HG02610 (cell line): ENCODE results near the gene GON4L.
"Not testable (repeated sequence)": the region's sequence is repeated elsewhere in the genome, so short reads cannot be mapped to it uniquely, and the experiment has no call there.

Source experiments
- ATAC-seq: cut with Tn5 transposase; IDR thresholded peaks from one replicate; pipeline ENCODE4 v1.9.1; 2021; ENCODE audit warnings: mild to moderate bottlenecking, moderate library complexity; ENCODE audit not compliant: unreplicated experiment

The GON4L gene

GRCh38 chr1:155880251-155880650, 23.2 kb upstream of the GON4L start:
- ATAC-seq: no peak

- ATAC-seq: no peak
Measured at GRCh38 chr1:155877945-155878344, 20.9 kb upstream of the GON4L start.

- no peak for ATAC-seq
Measured at GRCh38 chr1:155873860-155874259, 16.8 kb upstream of the GON4L start.

GRCh38 chr1:155872527-155872926, 15.5 kb upstream of the GON4L start:
- ATAC-seq: no peak

GRCh38 chr1:155871390-155871789, 14.4 kb upstream of the GON4L start:
- no peak for ATAC-seq

GRCh38 chr1:155867766-155868165, 10.8 kb upstream of the GON4L start:
- no peak for ATAC-seq

- no peak for ATAC-seq
Measured at GRCh38 chr1:155864393-155864792, 7.4 kb upstream of the GON4L start.

- no peak for ATAC-seq
Measured at GRCh38 chr1:155861896-155862295, 4.9 kb upstream of the GON4L start.

GRCh38 chr1:155860970-155861510, 4.0 kb upstream of the GON4L start:
- no peak for ATAC-seq

GRCh38 chr1:155859881-155860871, 3.2 kb upstream of the GON4L start:
- no peak for ATAC-seq

- peak; percentile 64 for ATAC-seq
Measured at GRCh38 chr1:155859234-155859829, 2.3 kb upstream of the GON4L start, which contains the start of gene SYT11. SYT11 (plus strand) TSS chr1:155859567; CDS start chr1:155859762, 195 bp downstream.

GRCh38 chr1:155858800-155859233, 1.8 kb upstream of the GON4L start:
- ATAC-seq: no peak

GRCh38 chr1:155856257-155856974, 598 bp downstream of the GON4L start:
- ATAC-seq: no peak

- no peak for ATAC-seq
Measured at GRCh38 chr1:155850345-155850744, 6.7 kb downstream of the GON4L start.

GRCh38 chr1:155847823-155848529, 9.0 kb downstream of the GON4L start:
- ATAC-seq: no peak

GRCh38 chr1:155844860-155845421, 12.1 kb downstream of the GON4L start:
- no peak for ATAC-seq

GRCh38 chr1:155840386-155840785, 16.6 kb downstream of the GON4L start:
- ATAC-seq: no peak

GRCh38 chr1:155835548-155835947, 21.5 kb downstream of the GON4L start:
- ATAC-seq: no peak

GRCh38 chr1:155834927-155835399, 22.1 kb downstream of the GON4L start:
- ATAC-seq: not testable (repeated sequence)
